ENCODE results near the gene DYNLT5. TPM values are rescaled to one million over a fixed set of nuclear protein-coding genes. Genes with fewer than 3 reads are reported as not detected.
A peak's percentile ranks its signal among the peaks of the same experiment; 100 is the strongest.
"Not testable (repeated sequence)": the region's sequence is repeated elsewhere in the genome, so short reads cannot be mapped to it uniquely, and the experiment has no call there.

The DYNLT5 gene
- total and polyA plus RNA-seq, 5 donors from 2014 or later, result not detected

DNA sequence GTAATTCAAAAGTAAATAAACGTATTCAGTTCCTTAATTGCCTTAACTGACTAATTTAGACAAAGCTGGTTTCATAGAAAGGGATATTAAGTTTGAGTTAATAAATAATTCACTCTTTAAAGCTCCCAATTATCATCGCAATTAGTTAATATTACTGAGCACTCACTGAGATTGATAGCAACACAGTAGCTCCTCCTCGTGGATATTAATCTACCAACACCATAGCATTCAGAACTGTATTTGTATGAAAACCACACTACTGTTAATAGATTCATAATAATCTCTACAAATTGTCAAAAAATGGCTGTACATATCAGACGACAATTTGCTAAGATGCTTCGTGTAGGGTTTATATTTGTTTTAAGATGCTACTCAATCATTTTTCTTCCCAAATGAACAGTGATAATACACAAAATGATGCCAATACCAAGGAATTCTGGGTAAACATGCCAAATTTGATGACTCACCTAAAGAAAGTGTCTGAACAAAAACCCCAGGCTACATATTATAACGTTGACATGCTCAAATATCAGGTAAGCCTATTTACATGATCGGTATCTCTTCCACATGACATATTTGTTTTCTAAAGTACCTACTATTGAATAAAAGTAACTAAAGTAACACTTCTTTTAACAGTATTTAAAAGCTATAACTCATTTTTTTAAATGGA lies 18.8 kb upstream of the DYNLT5 start:
- no peak overlapping the region for H3K27ac ChIP-seq (ENCODE audit: insufficient read depth, low read length, poor library complexity, severe bottlenecking)

DNA sequence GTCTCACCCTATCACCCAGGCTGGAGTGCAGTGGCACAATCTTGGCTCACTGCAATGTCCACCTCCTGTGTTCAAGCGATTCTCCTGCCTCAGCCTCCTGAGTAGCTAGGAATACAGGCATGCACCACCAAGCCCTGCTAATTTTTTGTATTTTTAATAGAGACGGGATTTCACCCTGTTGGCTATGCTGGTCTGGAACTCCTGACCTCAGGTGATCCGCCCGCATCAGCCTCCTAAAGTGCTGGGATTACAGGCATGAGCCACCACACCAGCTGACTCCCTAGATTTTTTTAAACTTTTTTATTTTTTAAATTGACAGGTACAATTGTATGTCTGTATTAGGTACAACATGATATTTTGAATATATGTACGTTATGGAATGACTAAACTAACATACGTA lies 17.7 kb upstream of the DYNLT5 start:
- not testable (repeated sequence) for H3K36me3 ChIP-seq (ENCODE audit: control insufficient read depth, insufficient read depth, low read length); H3K27ac ChIP-seq (ENCODE audit: insufficient read depth, low read length, poor library complexity, severe bottlenecking); DNase-seq; H3K4me3 Mint-ChIP-seq; H3K9me3 Mint-ChIP-seq; H3K9me3 ChIP-seq (ENCODE audit: control insufficient read depth in 2 of 2, low read length in 2 of 2); H3K27me3 Mint-ChIP-seq; H3K4me1 ChIP-seq (ENCODE audit: control insufficient read depth, insufficient read depth, low read length, poor library complexity, severe bottlenecking); H3K27ac Mint-ChIP-seq; H3K27me3 ChIP-seq (ENCODE audit: control insufficient read depth, insufficient read depth, low read length); H3K36me3 Mint-ChIP-seq; ATAC-seq (ENCODE audit: low read depth in 2 of 2); H3K4me3 ChIP-seq (ENCODE audit: low read depth, low read length)
- H3K4me1 Mint-ChIP-seq, result peaks cover 0 to 12% (median 7%) of the 10 kb centered on the region in 4 donors

More for the DNA sequence above, 18.8 kb upstream of the DYNLT5 start:
- Histone ChIP-seq H3K9me3 (ENCODE audit: control insufficient read depth in 2 of 2, low read length in 2 of 2) (no peaks in the 10 kb centered on the region), H3K4me3 (ENCODE audit: low read depth, low read length) (no peak overlapping the region), H3K4me1 (ENCODE audit: control insufficient read depth, insufficient read depth, low read length, poor library complexity, severe bottlenecking) (no peaks in the 10 kb centered on the region), H3K36me3 (ENCODE audit: control insufficient read depth, insufficient read depth, low read length) (no peaks in the 10 kb centered on the region), H3K27me3 (ENCODE audit: control insufficient read depth, insufficient read depth, low read length) (peaks cover 3% of the 10 kb centered on the region)
- Mint-ChIP-seq H3K4me3 (no peak overlapping the region), H3K27ac (no peak overlapping the region), H3K4me1 (peaks cover 0 to 17% (median 9%) of the 10 kb centered on the region in 4 donors), H3K9me3 (peaks cover 0 to 1% (median 0%) of the 10 kb centered on the region in 7 donors), H3K27me3 (peaks cover 7% of the 10 kb centered on the region), H3K36me3 (no peaks in the 10 kb centered on the region)
- DNase-seq, result no peak
- ATAC-seq (ENCODE audit: low read depth in 2 of 2), result no peak

DNA sequence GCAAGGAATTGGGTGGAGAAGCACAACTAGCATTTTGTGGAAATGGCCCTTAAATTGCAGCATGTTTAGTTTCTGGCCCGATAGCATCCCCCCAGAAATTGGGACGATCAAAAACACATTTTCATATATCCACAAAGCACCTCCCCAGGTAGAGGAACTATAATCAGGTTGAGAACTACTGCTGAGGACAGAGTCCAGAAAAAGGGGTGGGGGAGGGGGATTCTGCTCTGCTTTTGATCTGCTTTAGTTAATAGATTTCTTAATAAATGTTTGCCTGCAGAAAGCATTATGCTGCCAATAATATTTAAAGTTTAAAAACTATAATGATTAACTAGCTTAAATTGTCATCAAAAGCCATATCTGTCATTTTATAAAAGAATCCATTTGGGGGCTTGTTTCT lies 14.4 kb upstream of the DYNLT5 start:
- Mint-ChIP-seq H3K36me3 (no peaks in the 10 kb centered on the region), H3K27me3 (peaks cover 5% of the 10 kb centered on the region), H3K4me3 (no peak overlapping the region), H3K27ac (peak overlapping the region in 1 of 3 donors; percentile 27), H3K4me1 (peaks cover 0 to 11% (median 8%) of the 10 kb centered on the region in 4 donors), H3K9me3 (no peaks in the 10 kb centered on the region)
- Histone ChIP-seq H3K27ac (ENCODE audit: insufficient read depth, low read length, poor library complexity, severe bottlenecking) (no peak overlapping the region), H3K4me1 (ENCODE audit: control insufficient read depth, insufficient read depth, low read length, poor library complexity, severe bottlenecking) (no peaks in the 10 kb centered on the region), H3K4me3 (ENCODE audit: low read depth, low read length) (no peak overlapping the region), H3K27me3 (ENCODE audit: control insufficient read depth, insufficient read depth, low read length) (peaks cover 3% of the 10 kb centered on the region), H3K9me3 (ENCODE audit: control insufficient read depth in 2 of 2, low read length in 2 of 2) (no peaks in the 10 kb centered on the region), H3K36me3 (ENCODE audit: control insufficient read depth, insufficient read depth, low read length) (no peaks in the 10 kb centered on the region)
- ATAC-seq (ENCODE audit: low read depth in 2 of 2), result no peak
- DNase-seq, result no peak

DNA sequence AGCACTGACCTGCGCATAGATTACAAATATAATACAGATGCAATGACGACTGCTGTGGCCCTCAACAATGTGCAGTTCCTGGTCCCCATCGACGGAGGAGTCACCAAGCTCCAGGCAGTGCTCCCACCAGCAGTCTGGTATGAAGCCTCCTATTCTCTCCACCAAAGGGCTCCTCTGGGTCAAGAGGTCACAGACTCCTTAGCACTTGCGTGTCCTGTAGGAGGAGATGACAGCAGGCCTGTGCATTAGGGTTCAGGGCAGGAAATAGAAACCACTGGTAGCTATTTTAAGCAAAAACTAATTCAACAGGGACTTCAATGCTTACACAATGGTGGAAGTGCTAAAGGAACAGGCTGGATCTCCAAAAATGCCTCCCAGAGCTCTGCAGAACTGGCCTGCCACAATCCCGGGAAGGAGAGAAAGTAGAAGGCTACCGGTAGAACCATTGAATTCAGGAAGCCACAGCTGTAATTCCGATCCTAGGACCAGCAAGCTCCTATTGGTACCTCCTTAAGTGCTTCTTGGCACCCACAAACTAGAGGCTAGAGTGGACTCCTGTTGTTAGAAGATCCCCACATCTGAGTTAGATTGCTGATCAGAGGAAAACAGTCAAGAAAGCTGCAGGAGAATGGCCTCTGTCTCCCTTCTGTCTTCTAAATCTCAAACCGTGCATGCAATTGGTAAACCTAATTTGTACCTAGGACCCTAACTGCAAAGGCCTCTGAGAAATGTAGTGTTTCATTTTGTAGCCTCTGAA lies 12.7 kb upstream of the DYNLT5 start:
- no peaks in the 10 kb centered on the region for H3K36me3 ChIP-seq (ENCODE audit: control insufficient read depth, insufficient read depth, low read length)
- H3K4me3 ChIP-seq (ENCODE audit: low read depth, low read length), result no peak overlapping the region
- no peaks in the 10 kb centered on the region for H3K9me3 ChIP-seq (ENCODE audit: control insufficient read depth in 2 of 2, low read length in 2 of 2)
- Mint-ChIP-seq H3K27me3 (peaks cover 4% of the 10 kb centered on the region), H3K9me3 (no peaks in the 10 kb centered on the region), H3K36me3 (no peaks in the 10 kb centered on the region), H3K4me1 (peaks cover 0 to 11% (median 4%) of the 10 kb centered on the region in 4 donors), H3K4me3 (peak overlapping the region in 2 of 4 donors; percentile 9 to 14), H3K27ac (peak overlapping the region in 1 of 3 donors; percentile 12)
- peaks cover 7% of the 10 kb centered on the region for H3K27me3 ChIP-seq (ENCODE audit: control insufficient read depth, insufficient read depth, low read length)
- no peak overlapping the region for H3K27ac ChIP-seq (ENCODE audit: insufficient read depth, low read length, poor library complexity, severe bottlenecking)
- H3K4me1 ChIP-seq (ENCODE audit: control insufficient read depth, insufficient read depth, low read length, poor library complexity, severe bottlenecking), result no peaks in the 10 kb centered on the region
- DNase-seq, result no peak
- peak in 1 of 2 donors; percentile 24 for ATAC-seq (ENCODE audit: low read depth in 2 of 2)

DNA sequence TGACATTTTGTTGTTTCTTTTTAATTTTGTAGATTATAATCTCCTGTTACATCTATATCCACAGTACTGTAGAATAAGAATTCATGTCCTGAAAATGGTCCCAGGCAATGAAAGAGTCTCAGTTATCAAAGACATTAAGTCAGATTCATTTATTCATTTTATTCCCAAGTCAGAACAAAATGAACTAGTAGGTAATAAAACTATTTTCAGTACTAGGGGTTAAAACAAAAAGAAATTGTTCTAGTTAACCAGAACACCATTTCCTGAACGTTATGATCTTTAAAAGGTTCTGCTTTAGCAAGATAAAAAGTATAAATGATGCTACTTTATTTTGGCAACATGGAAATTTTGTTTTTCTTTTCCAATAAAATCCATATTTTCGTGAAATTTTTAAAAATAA lies 6.8 kb upstream of the DYNLT5 start:
- Histone ChIP-seq H3K27ac (ENCODE audit: insufficient read depth, low read length, poor library complexity, severe bottlenecking) (no peak overlapping the region), H3K36me3 (ENCODE audit: control insufficient read depth, insufficient read depth, low read length) (no peaks in the 10 kb centered on the region), H3K4me3 (ENCODE audit: low read depth, low read length) (no peak overlapping the region), H3K4me1 (ENCODE audit: control insufficient read depth, insufficient read depth, low read length, poor library complexity, severe bottlenecking) (no peaks in the 10 kb centered on the region), H3K9me3 (ENCODE audit: control insufficient read depth in 2 of 2, low read length in 2 of 2) (no peaks in the 10 kb centered on the region), H3K27me3 (ENCODE audit: control insufficient read depth, insufficient read depth, low read length) (peaks cover 22% of the 10 kb centered on the region)
- Mint-ChIP-seq H3K9me3 (no peaks in the 10 kb centered on the region), H3K36me3 (no peaks in the 10 kb centered on the region), H3K27ac (no peak overlapping the region), H3K4me3 (no peak overlapping the region), H3K4me1 (no peaks in the 10 kb centered on the region), H3K27me3 (peaks cover 32% of the 10 kb centered on the region)
- no peak for DNase-seq
- ATAC-seq (ENCODE audit: low read depth in 2 of 2), result no peak

DNA sequence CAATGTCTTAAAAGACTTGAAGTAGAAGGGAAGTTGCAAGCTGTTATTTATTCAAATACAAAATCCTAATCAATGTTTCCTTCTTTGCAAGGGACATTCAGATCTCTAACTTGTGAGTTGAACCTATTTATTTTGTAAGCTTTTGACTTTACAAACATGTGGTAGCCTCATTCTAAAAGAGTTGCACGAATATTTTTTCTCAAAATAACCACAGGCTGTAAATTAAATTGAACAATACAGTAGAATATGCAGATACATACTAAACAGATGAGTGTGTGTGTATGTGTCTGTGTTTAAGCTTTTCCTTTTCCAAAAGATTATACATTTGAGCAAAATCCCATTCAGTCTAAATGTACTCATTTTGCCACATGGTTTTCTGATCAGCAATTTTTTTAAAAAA lies 4.8 kb upstream of the DYNLT5 start:
- peaks cover 0 to 8% (median 0%) of the 10 kb centered on the region in 4 donors for H3K4me1 Mint-ChIP-seq
- no peak for DNase-seq
- Histone ChIP-seq H3K4me1 (ENCODE audit: control insufficient read depth, insufficient read depth, low read length, poor library complexity, severe bottlenecking) (peaks cover 7% of the 10 kb centered on the region), H3K9me3 (ENCODE audit: control insufficient read depth in 2 of 2, low read length in 2 of 2) (no peaks in the 10 kb centered on the region), H3K27me3 (ENCODE audit: control insufficient read depth, insufficient read depth, low read length) (peaks cover 38% of the 10 kb centered on the region), H3K27ac (ENCODE audit: insufficient read depth, low read length, poor library complexity, severe bottlenecking) (no peak overlapping the region), H3K36me3 (ENCODE audit: control insufficient read depth, insufficient read depth, low read length) (no peaks in the 10 kb centered on the region), H3K4me3 (ENCODE audit: low read depth, low read length) (no peak overlapping the region)
- H3K36me3 Mint-ChIP-seq, result no peaks in the 10 kb centered on the region
- no peak overlapping the region for H3K27ac Mint-ChIP-seq
- H3K27me3 Mint-ChIP-seq, result peaks cover 47% of the 10 kb centered on the region
- no peaks in the 10 kb centered on the region for H3K9me3 Mint-ChIP-seq
- no peak overlapping the region for H3K4me3 Mint-ChIP-seq
- ATAC-seq (ENCODE audit: low read depth in 2 of 2), result no peak

DNA sequence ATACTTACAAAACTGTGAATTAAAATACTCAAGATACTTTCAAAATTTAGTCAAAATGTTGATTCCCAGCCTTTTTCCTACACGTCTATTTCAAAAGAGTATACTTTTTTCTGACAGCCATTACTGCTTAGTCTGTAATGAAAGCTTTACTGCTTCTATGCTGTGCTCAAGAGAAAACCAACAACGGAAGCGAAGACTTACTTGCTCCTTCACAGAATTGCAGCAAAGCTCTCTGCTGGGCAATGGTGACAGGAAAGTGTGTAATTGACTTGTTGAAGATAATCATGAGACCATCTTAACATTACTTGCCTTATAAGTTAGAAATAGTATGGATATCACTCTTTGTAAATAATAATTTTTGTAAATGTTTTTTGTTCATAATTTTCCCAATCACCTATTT lies 1.7 kb upstream of the DYNLT5 start:
- H3K4me3 Mint-ChIP-seq, result no peak overlapping the region
- ATAC-seq (ENCODE audit: low read depth in 2 of 2) (no peak), DNase-seq (no peak)
- no peak overlapping the region for H3K4me3 ChIP-seq (ENCODE audit: low read depth, low read length)
- no peaks in the 10 kb centered on the region for H3K36me3 ChIP-seq (ENCODE audit: control insufficient read depth, insufficient read depth, low read length)
- H3K9me3 Mint-ChIP-seq, result peaks cover 0 to 3% (median 0%) of the 10 kb centered on the region in 7 donors
- peaks cover 71% of the 10 kb centered on the region for H3K27me3 Mint-ChIP-seq
- H3K4me1 Mint-ChIP-seq, result peaks cover 0 to 14% (median 2%) of the 10 kb centered on the region in 4 donors
- no peak overlapping the region for H3K27ac ChIP-seq (ENCODE audit: insufficient read depth, low read length, poor library complexity, severe bottlenecking)
- peaks cover 43% of the 10 kb centered on the region for H3K27me3 ChIP-seq (ENCODE audit: control insufficient read depth, insufficient read depth, low read length)
- H3K36me3 Mint-ChIP-seq, result no peaks in the 10 kb centered on the region
- H3K27ac Mint-ChIP-seq, result no peak overlapping the region
- no peaks in the 10 kb centered on the region for H3K9me3 ChIP-seq (ENCODE audit: control insufficient read depth in 2 of 2, low read length in 2 of 2)
- H3K4me1 ChIP-seq (ENCODE audit: control insufficient read depth, insufficient read depth, low read length, poor library complexity, severe bottlenecking), result peaks cover 8% of the 10 kb centered on the region
